ENCODE results near the gene BCO1.
"Not testable (repeated sequence)": the region's sequence is repeated elsewhere in the genome, so short reads cannot be mapped to it uniquely, and the experiment has no call there.

The BCO1 gene

GRCh38 chr16:81221731-81222130, 16.8 kb upstream of the BCO1 start:
- H3K27ac ChIP-seq (ENCODE audit: low read depth, low read length, poor library complexity, severe bottlenecking): no peak overlapping the region
- H3K4me3 ChIP-seq (ENCODE audit: low read depth, low read length, poor library complexity, severe bottlenecking): no peak overlapping the region
- no peaks in the 10 kb centered on the region for H3K9me3 ChIP-seq (ENCODE audit: low read length)
- no peaks in the 10 kb centered on the region for H3K36me3 ChIP-seq (ENCODE audit: insufficient read depth, low read length)
- H3K79me2 ChIP-seq (ENCODE audit: insufficient read depth, low read length): no peaks in the 10 kb centered on the region
- H3K9ac ChIP-seq (ENCODE audit: low read length): no peak overlapping the region
- TF ChIP-seq EZH2 (IDR thresholded peaks at IDR 0.05; ENCODE audit: borderline replicate concordance, low read length) (no peak), CTCF (IDR thresholded peaks at IDR 0.05; ENCODE audit: low read length) (no peak)
- H3K27me3 ChIP-seq (ENCODE audit: insufficient read depth, low read length): peaks cover 12% of the 10 kb centered on the region; the same call in 1 of the 2 replicates
- H4K20me1 ChIP-seq (ENCODE audit: insufficient read depth, low read length): no peaks in the 10 kb centered on the region
- H3K4me2 ChIP-seq (ENCODE audit: low read length): no peak overlapping the region
- no peaks in the 10 kb centered on the region for H3K9me2 ChIP-seq (ENCODE audit: low read depth, low read length)
- H3F3A ChIP-seq (ENCODE audit: insufficient read depth, low read length): no peaks in the 10 kb centered on the region
- H3K4me1 ChIP-seq (ENCODE audit: insufficient read depth, low read length, severe bottlenecking): peaks cover 6% of the 10 kb centered on the region
- H2AFZ ChIP-seq (ENCODE audit: low read length): no peak overlapping the region

DNA sequence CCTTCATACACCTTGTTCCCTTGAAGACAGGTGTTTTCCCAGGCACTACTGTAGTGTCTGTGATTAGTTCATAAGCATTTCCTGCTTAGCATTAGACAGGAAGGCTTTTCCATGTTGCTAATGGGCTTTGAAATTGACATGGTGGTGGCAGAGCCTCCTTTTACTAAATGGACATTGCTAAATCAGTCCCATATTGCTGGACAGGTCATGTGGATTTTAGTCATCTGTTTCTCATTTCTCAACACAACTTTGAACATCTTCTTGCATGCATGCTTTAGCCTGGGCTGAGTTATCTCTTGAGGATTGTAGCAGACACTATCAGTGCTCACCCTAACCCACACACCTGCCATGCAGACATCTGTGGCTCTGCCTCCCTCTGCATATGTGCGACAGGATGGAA, 13.7 kb upstream of the BCO1 start:
- H3K36me3 ChIP-seq (ENCODE audit: insufficient read depth, low read length): no peaks in the 10 kb centered on the region
- no peaks in the 10 kb centered on the region for H3F3A ChIP-seq (ENCODE audit: insufficient read depth, low read length)
- H3K9me2 ChIP-seq (ENCODE audit: low read depth, low read length): no peaks in the 10 kb centered on the region
- no peak overlapping the region for H3K4me3 ChIP-seq (ENCODE audit: low read depth, low read length, poor library complexity, severe bottlenecking)
- H3K79me2 ChIP-seq (ENCODE audit: insufficient read depth, low read length): no peaks in the 10 kb centered on the region
- no peaks in the 10 kb centered on the region for H4K20me1 ChIP-seq (ENCODE audit: insufficient read depth, low read length)
- peaks cover 6% of the 10 kb centered on the region for H3K4me1 ChIP-seq (ENCODE audit: insufficient read depth, low read length, severe bottlenecking)
- peaks cover 9% of the 10 kb centered on the region for H3K27me3 ChIP-seq (ENCODE audit: insufficient read depth, low read length)
- no peak overlapping the region for H3K27ac ChIP-seq (ENCODE audit: low read depth, low read length, poor library complexity, severe bottlenecking)
- no peak overlapping the region for H3K9ac ChIP-seq (ENCODE audit: low read length)
- TF ChIP-seq EZH2 (IDR thresholded peaks at IDR 0.05; ENCODE audit: borderline replicate concordance, low read length) (no peak), CTCF (IDR thresholded peaks at IDR 0.05; ENCODE audit: low read length) (no peak)
- H2AFZ ChIP-seq (ENCODE audit: low read length): no peak overlapping the region
- H3K4me2 ChIP-seq (ENCODE audit: low read length): no peak overlapping the region
- no peaks in the 10 kb centered on the region for H3K9me3 ChIP-seq (ENCODE audit: low read length)

GRCh38 chr16:81225697-81226096, 12.8 kb upstream of the BCO1 start:
- not testable (repeated sequence) for H3K27ac ChIP-seq (ENCODE audit: low read depth, low read length, poor library complexity, severe bottlenecking); H3K9me2 ChIP-seq (ENCODE audit: low read depth, low read length); H3K4me3 ChIP-seq (ENCODE audit: low read depth, low read length, poor library complexity, severe bottlenecking); H3K79me2 ChIP-seq (ENCODE audit: insufficient read depth, low read length); H3F3A ChIP-seq (ENCODE audit: insufficient read depth, low read length); H3K4me2 ChIP-seq (ENCODE audit: low read length); H3K36me3 ChIP-seq (ENCODE audit: insufficient read depth, low read length); H4K20me1 ChIP-seq (ENCODE audit: insufficient read depth, low read length); H3K9me3 ChIP-seq (ENCODE audit: low read length); H3K4me1 ChIP-seq (ENCODE audit: insufficient read depth, low read length, severe bottlenecking); H3K9ac ChIP-seq (ENCODE audit: low read length); H2AFZ ChIP-seq (ENCODE audit: low read length)
- H3K27me3 ChIP-seq (ENCODE audit: insufficient read depth, low read length): peaks cover 14% of the 10 kb centered on the region

DNA sequence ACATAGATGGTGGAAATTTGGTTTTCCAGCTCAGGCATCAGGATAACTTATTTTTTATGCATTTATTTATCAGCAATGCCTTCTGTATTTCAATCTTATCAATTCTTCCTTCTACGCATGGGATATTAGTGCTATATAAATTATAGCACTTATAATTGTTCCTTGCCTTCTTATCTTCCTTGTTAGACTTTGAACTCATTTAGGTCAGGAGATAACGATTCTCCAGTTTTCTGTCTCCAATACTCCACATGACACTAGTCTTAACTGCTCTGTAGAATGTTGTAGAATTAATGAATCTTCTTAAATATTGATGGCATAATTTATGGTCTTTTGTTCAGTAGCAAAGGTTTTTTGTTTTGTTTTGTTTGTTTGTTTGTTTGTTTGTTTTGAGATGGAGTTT, 10.7 kb upstream of the BCO1 start:
- Histone ChIP-seq H3K9me3 (ENCODE audit: low read length) (no peaks in the 10 kb centered on the region; the same call in 1 of the 2 replicates), H3K9ac (ENCODE audit: low read length) (no peak overlapping the region), H3K79me2 (ENCODE audit: insufficient read depth, low read length) (no peaks in the 10 kb centered on the region), H3K4me1 (ENCODE audit: insufficient read depth, low read length, severe bottlenecking) (peaks cover 10% of the 10 kb centered on the region), H3K36me3 (ENCODE audit: insufficient read depth, low read length) (no peaks in the 10 kb centered on the region), H4K20me1 (ENCODE audit: insufficient read depth, low read length) (no peaks in the 10 kb centered on the region), H3F3A (ENCODE audit: insufficient read depth, low read length) (no peaks in the 10 kb centered on the region), H3K9me2 (ENCODE audit: low read depth, low read length) (no peaks in the 10 kb centered on the region), H3K4me2 (ENCODE audit: low read length) (no peak overlapping the region), H3K27me3 (ENCODE audit: insufficient read depth, low read length) (peaks cover 16% of the 10 kb centered on the region), H3K27ac (ENCODE audit: low read depth, low read length, poor library complexity, severe bottlenecking) (no peak overlapping the region), H3K4me3 (ENCODE audit: low read depth, low read length, poor library complexity, severe bottlenecking) (no peak overlapping the region), H2AFZ (ENCODE audit: low read length) (no peak overlapping the region)
- TF ChIP-seq CTCF (IDR thresholded peaks at IDR 0.05; ENCODE audit: low read length) (no peak), EZH2 (IDR thresholded peaks at IDR 0.05; ENCODE audit: borderline replicate concordance, low read length) (no peak)
